Endothelial cell (in vitro differentiated cells): ENCODE results near the gene UBASH3B. TPM values are rescaled to one million over a fixed set of nuclear protein-coding genes. Genes with fewer than 3 reads are reported as not detected.
A peak's percentile ranks its signal among the peaks of the same experiment; 100 is the strongest.

Source experiments
- DNase-seq: peaks from one replicate; pipeline ENCODE4 v3.0.0; 2021; ENCODE audit warnings: low spot score
- H3K27ac Mint-ChIP-seq: one replicate; pipeline ENCODE4 v1.8.0; 2021; ENCODE audit warnings: mixed read lengths, inconsistent platforms; ENCODE audit not compliant: unreplicated experiment
- H3K27me3 Mint-ChIP-seq: one replicate; pipeline ENCODE4 v1.8.0; 2021; ENCODE audit warnings: mild to moderate bottlenecking, moderate library complexity, mixed read lengths, inconsistent platforms; ENCODE audit not compliant: unreplicated experiment
- H3K36me3 Mint-ChIP-seq: one replicate; pipeline ENCODE4 v1.8.0; 2021; ENCODE audit warnings: mild to moderate bottlenecking, low read depth, mixed read lengths, inconsistent platforms; ENCODE audit not compliant: unreplicated experiment
- H3K4me1 Mint-ChIP-seq: one replicate; pipeline ENCODE4 v1.8.0; 2021; ENCODE audit warnings: mild to moderate bottlenecking, mixed read lengths, inconsistent platforms; ENCODE audit not compliant: unreplicated experiment
- H3K4me3 Mint-ChIP-seq: one replicate; pipeline ENCODE4 v1.8.0; 2021; ENCODE audit warnings: mild to moderate bottlenecking, mixed read lengths, inconsistent platforms; ENCODE audit not compliant: unreplicated experiment
- H3K9me3 Mint-ChIP-seq: one replicate; pipeline ENCODE4 v1.8.0; 2021; ENCODE audit warnings: mixed read lengths, inconsistent platforms; ENCODE audit not compliant: unreplicated experiment
- CTCF ChIP-seq: fragments of 200-600 bp; sonication (generic); IDR thresholded peaks from one replicate; pipeline ENCODE4 v1.5.0; 2021; ENCODE audit warnings: antibody characterized with exemption; ENCODE audit not compliant: unreplicated experiment
- total RNA-seq: library from RNA; stranded (reverse); fragmentation: NEBNext Ultra II Directional; extraction: Animal tissue kit (Norgen Biotek cat#: 25700); gene quantifications from one replicate; pipeline ENCODE4 v1.2.1, GENCODE V29; 2021; ENCODE audit not compliant: unreplicated experiment

Gene UBASH3B
- total RNA-seq, 1 donor from 2014 or later = 43.3 TPM

DNA sequence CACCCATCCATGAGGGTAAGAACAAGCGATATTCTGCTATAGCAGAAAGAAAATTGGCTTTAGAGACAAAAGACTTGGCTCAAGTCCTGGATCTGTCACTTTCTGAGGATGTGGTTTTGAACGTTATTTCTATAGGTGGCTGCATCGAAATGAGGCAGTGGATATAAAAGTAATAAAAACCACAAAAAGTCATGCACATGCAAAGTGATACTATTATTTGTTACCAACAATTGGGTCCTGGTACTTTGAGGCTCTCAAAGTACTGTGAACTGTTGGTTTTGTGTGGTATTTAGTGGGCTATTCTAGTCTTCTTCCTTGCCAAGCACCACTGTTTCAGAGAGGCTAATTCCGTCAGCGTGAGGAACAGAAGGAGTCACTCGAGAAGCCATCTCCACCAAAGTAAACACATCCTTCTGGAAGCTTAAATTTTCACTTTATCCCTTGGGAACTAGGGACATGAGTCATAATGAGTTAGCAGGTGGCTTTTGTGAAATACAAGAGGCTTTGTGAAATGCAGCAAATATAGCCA is 13.1 kb downstream of the UBASH3B start:
- TF ChIP-seq CTCF = no peak
- Mint-ChIP-seq H3K36me3 (peaks cover 5% of the 10 kb centered on the region), H3K27ac (no peak overlapping the region), H3K27me3 (peaks cover 10% of the 10 kb centered on the region), H3K9me3 (peaks cover 4% of the 10 kb centered on the region), H3K4me1 (peaks cover 3% of the 10 kb centered on the region), H3K4me3 (no peak overlapping the region)
- DNase-seq = no peak

GRCh38 chr11:122670131-122670530 is 14.6 kb downstream of the UBASH3B start:
- H3K9me3 Mint-ChIP-seq = peaks cover 4% of the 10 kb centered on the region

GRCh38 chr11:122671400-122671891 is 15.9 kb downstream of the UBASH3B start:
- DNase-seq = no peak
- Mint-ChIP-seq H3K27me3 (peaks cover 12% of the 10 kb centered on the region), H3K27ac (no peak overlapping the region), H3K36me3 (peaks cover 5% of the 10 kb centered on the region), H3K4me3 (no peak overlapping the region), H3K9me3 (peaks cover 4% of the 10 kb centered on the region), H3K4me1 (peaks cover 14% of the 10 kb centered on the region)
- TF ChIP-seq CTCF = no peak

More at GRCh38 chr11:122670131-122670530, 14.6 kb downstream of the UBASH3B start:
- peaks cover 10% of the 10 kb centered on the region for H3K27me3 Mint-ChIP-seq
- H3K4me3 Mint-ChIP-seq = no peak overlapping the region
- no peak for DNase-seq
- peaks cover 5% of the 10 kb centered on the region for H3K36me3 Mint-ChIP-seq
- H3K27ac Mint-ChIP-seq = no peak overlapping the region
- TF ChIP-seq CTCF = no peak
- peaks cover 4% of the 10 kb centered on the region for H3K4me1 Mint-ChIP-seq

DNA sequence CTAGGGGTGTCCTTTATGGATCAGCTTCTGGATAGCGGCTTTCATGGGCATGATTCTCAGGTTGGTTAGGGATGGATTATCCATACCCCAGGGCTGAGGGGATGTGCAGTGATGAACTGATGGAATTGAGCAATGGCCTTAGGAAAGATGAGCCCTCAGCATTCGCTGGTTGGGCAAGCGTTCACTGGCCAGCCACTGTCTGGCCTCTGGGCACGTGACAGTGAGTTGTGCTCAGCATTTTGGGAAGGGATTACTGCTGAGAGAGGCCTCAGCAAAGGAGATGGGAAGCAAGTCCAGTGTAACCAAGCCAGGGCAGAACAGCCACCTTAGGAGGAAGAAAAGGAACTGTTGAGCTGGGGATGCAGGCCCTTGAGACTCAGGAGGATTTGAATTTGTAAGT is 17.4 kb downstream of the UBASH3B start:
- H3K9me3 Mint-ChIP-seq = peaks cover 4% of the 10 kb centered on the region
- no peak for DNase-seq
- peak overlapping the region; percentile 56 for H3K4me3 Mint-ChIP-seq
- peaks cover 9% of the 10 kb centered on the region for H3K27me3 Mint-ChIP-seq
- H3K4me1 Mint-ChIP-seq = peaks cover 15% of the 10 kb centered on the region
- no peak for TF ChIP-seq CTCF
- peaks cover 5% of the 10 kb centered on the region for H3K36me3 Mint-ChIP-seq
- H3K27ac Mint-ChIP-seq = no peak overlapping the region

DNA sequence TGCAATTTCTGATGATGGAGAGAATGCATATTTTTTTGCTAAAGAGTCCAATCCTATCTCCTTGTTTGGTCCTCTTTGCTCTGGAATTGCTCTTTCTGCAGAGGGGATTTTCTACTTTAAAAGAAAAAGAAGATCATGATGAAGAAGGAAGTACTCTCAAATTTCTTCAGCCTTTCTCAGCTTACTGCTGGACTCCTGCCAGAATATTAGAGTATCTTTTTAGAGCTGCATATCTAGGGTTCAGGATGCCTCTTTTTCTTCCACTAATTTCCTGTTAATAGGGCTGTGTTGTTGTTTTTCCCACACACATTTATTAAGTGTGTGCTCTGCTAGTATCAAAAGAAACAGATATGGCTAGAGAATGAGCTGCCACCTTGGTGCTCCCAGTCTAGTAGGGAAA is 18.2 kb downstream of the UBASH3B start:
- Mint-ChIP-seq H3K4me1 (peaks cover 15% of the 10 kb centered on the region), H3K4me3 (no peak overlapping the region), H3K27ac (no peak overlapping the region), H3K27me3 (peaks cover 9% of the 10 kb centered on the region), H3K9me3 (peaks cover 4% of the 10 kb centered on the region), H3K36me3 (peaks cover 5% of the 10 kb centered on the region)
- no peak for DNase-seq
- no peak for TF ChIP-seq CTCF
